Type B pancreatic cell (in vitro differentiated cells): Measurements from ENCODE around the gene LINC00237. TPM values are rescaled to one million over a fixed set of nuclear protein-coding genes. Genes with fewer than 3 reads are reported as not detected.
A peak's percentile ranks its signal among the peaks of the same experiment; 100 is the strongest.

ENCODE experiments used
- DNase-seq: peaks from one replicate; pipeline ENCODE4 v3.0.0; 2021; ENCODE audit warnings: mixed read lengths; ENCODE audit not compliant: unreplicated experiment; ENCODE audit errors: extremely low spot score
- H3K27ac Mint-ChIP-seq: 2 replicates; pipeline ENCODE4 v1.8.0; 2021; ENCODE audit warnings: mild to moderate bottlenecking, mixed read lengths
- H3K27me3 Mint-ChIP-seq: 2 replicates; pipeline ENCODE4 v1.8.0; 2021; ENCODE audit warnings: mixed read lengths
- H3K36me3 Mint-ChIP-seq: 2 replicates; pipeline ENCODE4 v1.8.0; 2021; ENCODE audit warnings: mixed read lengths
- H3K4me1 Mint-ChIP-seq: one replicate; pipeline ENCODE4 v1.8.0; 2021; ENCODE audit warnings: mixed read lengths; ENCODE audit not compliant: unreplicated experiment
- H3K4me3 Mint-ChIP-seq: 2 replicates; pipeline ENCODE4 v1.8.0; 2021; ENCODE audit warnings: mild to moderate bottlenecking, mixed read lengths
- H3K9me3 Mint-ChIP-seq: 2 replicates; pipeline ENCODE4 v1.8.0; 2021; ENCODE audit warnings: mixed read lengths
- CTCF ChIP-seq: fragments of 200-600 bp; sonication (generic); conservative IDR thresholded peaks from 2 replicates; pipeline ENCODE4 v1.5.0; 2021; ENCODE audit warnings: antibody characterized with exemption, mild to moderate bottlenecking
- total RNA-seq: library from RNA; stranded (reverse); gene quantifications from 2 replicates; pipeline ENCODE4 v1.2.1, GENCODE V29; 2021; ENCODE audit warnings: low replicate concordance

The LINC00237 gene
- total RNA-seq, 1 donor from 2014 or later = not detected

- Mint-ChIP-seq H3K36me3 (no peaks in the 10 kb centered on the region), H3K4me3 (peak overlapping the region; percentile 83), H3K27me3 (peaks cover 98% of the 10 kb centered on the region), H3K27ac (no peak overlapping the region), H3K4me1 (peaks cover 13% of the 10 kb centered on the region), H3K9me3 (no peaks in the 10 kb centered on the region)
- peak; percentile 70 for DNase-seq
- TF ChIP-seq CTCF = no peak
Measured at GRCh38 chr20:21101932-21102575, 4.1 kb downstream of the LINC00237 start.

- Mint-ChIP-seq H3K27me3 (peaks cover 98% of the 10 kb centered on the region), H3K36me3 (no peaks in the 10 kb centered on the region), H3K4me3 (peak overlapping the region; percentile 70), H3K27ac (no peak overlapping the region), H3K9me3 (no peaks in the 10 kb centered on the region), H3K4me1 (peaks cover 13% of the 10 kb centered on the region)
- peak; percentile 67 for DNase-seq
- no peak for TF ChIP-seq CTCF
Measured at GRCh38 chr20:21101453-21101931, 4.7 kb downstream of the LINC00237 start.

- H3K4me1 Mint-ChIP-seq = peaks cover 13% of the 10 kb centered on the region
- H3K4me3 Mint-ChIP-seq = peak overlapping the region; percentile 83
- H3K27ac Mint-ChIP-seq = peak overlapping the region; percentile 64
- H3K36me3 Mint-ChIP-seq = no peaks in the 10 kb centered on the region
- peaks cover 98% of the 10 kb centered on the region for H3K27me3 Mint-ChIP-seq
- no peaks in the 10 kb centered on the region for H3K9me3 Mint-ChIP-seq
- DNase-seq = peak; percentile 66
- no peak for TF ChIP-seq CTCF
Measured at GRCh38 chr20:21100578-21101452, 5.3 kb downstream of the LINC00237 start.

- no peaks in the 10 kb centered on the region for H3K9me3 Mint-ChIP-seq
- peak; percentile 73 for DNase-seq
- no peak for TF ChIP-seq CTCF
- peak overlapping the region; percentile 64 for H3K27ac Mint-ChIP-seq
- H3K27me3 Mint-ChIP-seq = peaks cover 98% of the 10 kb centered on the region
- H3K4me3 Mint-ChIP-seq = peak overlapping the region; percentile 83
- H3K36me3 Mint-ChIP-seq = no peaks in the 10 kb centered on the region
- H3K4me1 Mint-ChIP-seq = peaks cover 13% of the 10 kb centered on the region
Measured at GRCh38 chr20:21099751-21100577, 6.2 kb downstream of the LINC00237 start.

GRCh38 chr20:21096321-21097043, 9.7 kb downstream of the LINC00237 start:
- H3K27me3 Mint-ChIP-seq = peaks cover 97% of the 10 kb centered on the region

More at GRCh38 chr20:21096321-21097043, 9.7 kb downstream of the LINC00237 start:
- H3K27ac Mint-ChIP-seq = peak overlapping the region; percentile 39
- peaks cover 7% of the 10 kb centered on the region for H3K4me1 Mint-ChIP-seq
- H3K36me3 Mint-ChIP-seq = no peaks in the 10 kb centered on the region
- no peak for TF ChIP-seq CTCF
- no peaks in the 10 kb centered on the region for H3K9me3 Mint-ChIP-seq
- H3K4me3 Mint-ChIP-seq = no peak overlapping the region
- DNase-seq = no peak
